Measurements from ENCODE around the gene PHLPP1. TPM values are rescaled to one million over a fixed set of nuclear protein-coding genes. Genes with fewer than 3 reads are reported as not detected.

Gene PHLPP1
- total and polyA plus RNA-seq, 9 of the 15 experiments (the other 6 are each of a cell fraction or from before 2014, with no cell fraction given) = 0.56 to 9.0 (median 4.5) TPM

- no peak for TF ChIP-seq CREB3L1 (IDR thresholded peaks at IDR 0.05; ENCODE audit: borderline replicate concordance, low read depth)
- no peak for TF ChIP-seq KLF13 (tag; IDR thresholded peaks at IDR 0.05; ENCODE audit: borderline replicate concordance, low read depth)
- TF ChIP-seq MEF2D (tag; conservative IDR thresholded peaks at IDR 0.05; ENCODE audit: low read depth) = 0 out of 2 replicates have a peak, but pooled peaks have one; percentile 49
- TF ChIP-seq TCFL5 (CRISPR knock-in tag; conservative IDR thresholded peaks at IDR 0.05) = no peak
- TF ChIP-seq ZNF395 (CRISPR knock-in tag; IDR thresholded peaks at IDR 0.05) = 0 out of 2 replicates have a peak, but pooled peaks have one; percentile 46
- no peak for TF ChIP-seq MLLT1 (IDR thresholded peaks at IDR 0.05)
- no peak for TF ChIP-seq ELK1 (CRISPR knock-in tag; IDR thresholded peaks at IDR 0.05)
- no peak for TF ChIP-seq DNMT1 (IDR thresholded peaks at IDR 0.05)
- no peak for TF ChIP-seq ZBTB5 (IDR thresholded peaks at IDR 0.05)
- no peak for TF ChIP-seq NFATC3 (IDR thresholded peaks at IDR 0.05)
- 0 out of 2 replicates have a peak, but pooled peaks have one; percentile 41 for TF ChIP-seq ZNF766 (CRISPR knock-in tag; conservative IDR thresholded peaks at IDR 0.05)
- TF ChIP-seq ZNF644 (tag; IDR thresholded peaks at IDR 0.05; ENCODE audit: low read depth) = peak; percentile 51; the same call in 1 of the 2 replicates
These were observed 148.2 kb downstream of the PHLPP1 start (continued) for GRCh38 chr18:62863579-62864001.
